ENCODE results near the gene GORASP2. TPM values are rescaled to one million over a fixed set of nuclear protein-coding genes. Genes with fewer than 3 reads are reported as not detected.
A peak's percentile ranks its signal among the peaks of the same experiment; 100 is the strongest.

Gene GORASP2
- total RNA-seq, 2 donors from 2014 or later = 58.4 to 69.0 TPM

GRCh38 chr2:170973225-170973491 lies 44.1 kb downstream of the GORASP2 start:
- no peaks in the 10 kb centered on the region for H3K9me3 ChIP-seq
- H3K27me3 ChIP-seq = no peaks in the 10 kb centered on the region
- H3K4me3 ChIP-seq = peak overlapping the region in 1 of 2 donors; percentile 79
- no peaks in the 10 kb centered on the region for H3K36me3 ChIP-seq
- peaks cover 0 to 12% of the 10 kb centered on the region in 2 donors for H3K4me1 ChIP-seq
- DNase-seq (ENCODE audit: low spot score) = no peak
- peak overlapping the region in 1 of 2 donors; percentile 79 for H3K27ac ChIP-seq
- TF ChIP-seq, protein P1, sequence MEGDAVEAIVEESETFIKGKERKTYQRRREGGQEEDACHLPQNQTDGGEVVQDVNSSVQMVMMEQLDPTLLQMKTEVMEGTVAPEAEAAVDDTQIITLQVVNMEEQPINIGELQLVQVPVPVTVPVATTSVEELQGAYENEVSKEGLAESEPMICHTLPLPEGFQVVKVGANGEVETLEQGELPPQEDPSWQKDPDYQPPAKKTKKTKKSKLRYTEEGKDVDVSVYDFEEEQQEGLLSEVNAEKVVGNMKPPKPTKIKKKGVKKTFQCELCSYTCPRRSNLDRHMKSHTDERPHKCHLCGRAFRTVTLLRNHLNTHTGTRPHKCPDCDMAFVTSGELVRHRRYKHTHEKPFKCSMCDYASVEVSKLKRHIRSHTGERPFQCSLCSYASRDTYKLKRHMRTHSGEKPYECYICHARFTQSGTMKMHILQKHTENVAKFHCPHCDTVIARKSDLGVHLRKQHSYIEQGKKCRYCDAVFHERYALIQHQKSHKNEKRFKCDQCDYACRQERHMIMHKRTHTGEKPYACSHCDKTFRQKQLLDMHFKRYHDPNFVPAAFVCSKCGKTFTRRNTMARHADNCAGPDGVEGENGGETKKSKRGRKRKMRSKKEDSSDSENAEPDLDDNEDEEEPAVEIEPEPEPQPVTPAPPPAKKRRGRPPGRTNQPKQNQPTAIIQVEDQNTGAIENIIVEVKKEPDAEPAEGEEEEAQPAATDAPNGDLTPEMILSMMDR (IDR thresholded peaks at IDR 0.05) = no peak

DNA sequence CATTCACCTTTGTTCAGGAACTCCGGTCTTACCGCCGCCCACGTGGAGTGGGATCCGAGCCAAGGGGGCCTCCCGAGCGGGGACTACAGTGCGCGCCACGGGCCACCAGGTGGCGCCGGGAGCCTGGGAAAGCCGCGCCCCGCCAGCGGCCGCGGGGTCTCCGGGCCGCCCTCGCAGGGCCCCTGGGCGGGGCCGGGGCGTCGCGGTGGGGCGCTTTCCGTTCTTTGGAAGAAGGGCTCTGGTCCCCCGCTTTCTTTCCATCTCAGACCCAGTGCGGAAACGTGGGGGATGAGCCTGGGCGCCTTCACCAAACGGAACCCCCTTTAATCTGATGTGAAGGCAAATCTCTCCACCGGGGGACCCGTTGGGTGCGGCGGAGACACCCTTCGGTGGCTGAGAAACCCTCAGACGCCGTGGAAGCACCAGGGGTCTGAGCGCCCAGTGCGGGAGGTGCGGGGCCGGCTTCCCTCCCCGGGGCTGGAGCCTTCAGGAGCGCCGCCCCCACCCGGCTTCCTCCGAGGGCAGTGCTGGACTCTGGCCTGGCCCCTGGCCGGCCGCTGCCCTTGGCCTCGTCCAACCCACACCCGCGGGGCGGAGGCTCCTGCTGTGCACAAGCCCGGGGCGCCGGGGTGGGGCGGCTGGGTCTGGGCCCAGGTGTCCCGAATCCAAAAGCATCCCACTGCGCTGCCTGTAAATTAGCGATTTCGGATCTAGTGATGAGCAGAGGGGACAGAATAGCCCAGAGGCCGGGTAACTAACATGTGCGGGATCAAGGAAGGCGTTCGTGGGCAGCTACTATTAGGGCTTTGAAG lies 44.6 kb downstream of the GORASP2 start:
- peak; percentile 79 for DNase-seq (ENCODE audit: low spot score)
- H3K9me3 ChIP-seq = no peaks in the 10 kb centered on the region
- TF ChIP-seq, protein P1 (IDR thresholded peaks at IDR 0.05) = peak; percentile 95 to 96
- H3K4me3 ChIP-seq = peak overlapping the region; percentile 49 to 79
- H3K27ac ChIP-seq = peak overlapping the region; percentile 51 to 79
- no peaks in the 10 kb centered on the region for H3K36me3 ChIP-seq
- H3K27me3 ChIP-seq = no peaks in the 10 kb centered on the region
- peaks cover 0 to 12% of the 10 kb centered on the region in 2 donors for H3K4me1 ChIP-seq

- Histone ChIP-seq H3K4me3 (peak overlapping the region in 1 of 2 donors; percentile 79), H3K9me3 (no peaks in the 10 kb centered on the region), H3K36me3 (no peaks in the 10 kb centered on the region), H3K27ac (no peak overlapping the region), H3K27me3 (no peaks in the 10 kb centered on the region), H3K4me1 (peaks cover 0 to 12% of the 10 kb centered on the region in 2 donors)
- no peak for DNase-seq (ENCODE audit: low spot score)
- TF ChIP-seq, protein P1 (IDR thresholded peaks at IDR 0.05) = no peak
Observed at GRCh38 chr2:170974304-170974993, 45.4 kb downstream of the GORASP2 start.

DNA sequence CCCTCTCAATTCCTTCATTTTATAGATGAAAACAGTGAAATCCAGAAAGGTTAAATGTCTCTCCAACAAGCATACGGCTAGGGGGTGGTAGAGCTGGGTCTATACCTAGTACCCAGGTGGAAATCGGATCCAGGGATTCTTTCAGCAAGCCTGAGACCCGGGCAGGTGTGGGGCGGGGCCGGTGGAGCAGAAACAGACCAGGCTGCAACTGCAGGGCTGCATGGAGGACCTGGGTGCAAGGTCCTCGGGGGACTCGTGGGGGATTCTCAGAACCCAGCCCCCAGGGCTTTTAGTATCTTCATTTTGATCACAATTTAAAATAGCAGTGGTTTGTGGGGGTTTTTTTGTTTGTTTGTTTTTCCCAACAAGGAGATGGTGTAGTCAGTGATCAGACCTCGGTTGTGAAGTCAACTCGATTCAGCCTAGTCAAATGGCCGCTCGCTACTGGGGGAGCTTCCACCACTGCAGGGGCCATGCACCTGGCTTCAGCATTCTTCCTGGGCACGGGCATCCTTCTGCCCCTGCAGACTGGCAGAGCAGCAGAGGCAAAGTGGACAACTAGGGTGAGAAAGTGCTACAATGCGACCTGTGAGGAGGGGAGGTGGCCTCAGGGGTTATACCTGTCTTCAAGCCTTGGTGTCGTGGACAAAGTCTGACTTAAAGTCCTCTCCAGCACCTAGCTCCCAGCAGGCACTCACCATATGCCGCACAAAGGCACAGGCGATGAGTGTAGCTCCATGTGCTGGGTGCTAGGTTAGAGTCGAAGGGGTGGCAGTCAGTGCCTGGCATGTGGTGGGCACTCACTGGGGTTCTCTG lies 46.3 kb downstream of the GORASP2 start:
- TF ChIP-seq, protein P1 (IDR thresholded peaks at IDR 0.05) = no peak
- Histone ChIP-seq H3K36me3 (no peaks in the 10 kb centered on the region), H3K27ac (no peak overlapping the region), H3K4me3 (no peak overlapping the region), H3K4me1 (peaks cover 0 to 12% of the 10 kb centered on the region in 2 donors), H3K9me3 (no peaks in the 10 kb centered on the region), H3K27me3 (no peaks in the 10 kb centered on the region)
- DNase-seq (ENCODE audit: low spot score) = no peak

DNA sequence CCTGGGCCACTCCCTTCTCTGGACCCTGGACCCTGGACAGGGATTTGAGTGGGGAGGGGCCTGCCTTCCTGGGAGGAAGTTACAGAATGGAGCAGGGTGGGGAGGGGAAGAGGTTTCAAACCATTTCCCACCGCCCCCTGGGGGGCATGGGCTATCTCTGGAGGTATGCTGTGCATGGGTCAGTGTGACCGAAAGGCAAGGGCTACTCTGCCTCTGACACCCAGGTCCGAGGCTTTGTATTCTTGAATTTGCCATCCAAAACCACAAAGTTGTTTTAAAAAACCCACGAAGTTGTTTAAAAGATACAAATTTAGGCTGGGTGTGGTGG lies 46.9 kb downstream of the GORASP2 start:
- no peak for DNase-seq (ENCODE audit: low spot score)
- peaks cover 0 to 12% of the 10 kb centered on the region in 2 donors for H3K4me1 ChIP-seq
- TF ChIP-seq, protein P1 (IDR thresholded peaks at IDR 0.05) = no peak
- H3K4me3 ChIP-seq = no peak overlapping the region
- no peaks in the 10 kb centered on the region for H3K9me3 ChIP-seq
- no peak overlapping the region for H3K27ac ChIP-seq
- H3K27me3 ChIP-seq = no peaks in the 10 kb centered on the region
- no peaks in the 10 kb centered on the region for H3K36me3 ChIP-seq
